PC-3 (cell line): ENCODE results near the gene LRRFIP2. TPM values are rescaled to one million over a fixed set of nuclear protein-coding genes. Genes with fewer than 3 reads are reported as not detected.

Experiments
- ATAC-seq: fragments of 200-7000 bp; cut with Tn5 transposase; 2 replicates; pipeline ENCODE4 v1.9.1; 2020; ENCODE audit warnings: mild to moderate bottlenecking, moderate library complexity
- BruUV-seq: library from RNA; stranded (reverse); fragments of 400-500 nt; replicated peaks from 2 replicates; lab custom pipeline; 2021; lab: Mats Ljungman, UMichigan
- CTCF ChIA-PET: fragments of 300-600 bp; sonication (Branson Sonifier 250); formaldehyde crosslinking; loops from one replicate; lab custom pipeline; 2022; ENCODE audit warnings: antibody characterized with exemption; lab: Charles Lee
- POLR2A ChIA-PET: fragments of 300-600 bp; sonication (Branson Sonifier 250); formaldehyde crosslinking; loops from one replicate; lab custom pipeline; 2022; ENCODE audit warnings: antibody characterized with exemption; ENCODE audit not compliant: unreplicated experiment; lab: Charles Lee
- DNase-seq: peaks from one replicate; pipeline ENCODE4 v3.0.0-alpha.2; 2015
- H2AFZ ChIP-seq: fragments of 300-600 bp; sonication (generic); 2 replicates; pipeline ENCODE4 v1.6.0; 2016; ENCODE audit warnings: antibody characterized with exemption, low read length
- H3F3A ChIP-seq: fragments of 300-600 bp; sonication (generic); one replicate; pipeline ENCODE4 v1.6.0; 2017; ENCODE audit warnings: antibody characterized with exemption, low read length, control low read depth, mild to moderate bottlenecking; ENCODE audit not compliant: unreplicated experiment
- H3K27ac ChIP-seq: fragments of 300-600 bp; sonication (generic); 2 replicates; pipeline ENCODE4 v1.5.1; 2016; ENCODE audit warnings: mild to moderate bottlenecking, low read length
- H3K27me3 ChIP-seq: fragments of 300-600 bp; sonication (generic); 2 replicates; pipeline ENCODE4 v1.6.1; 2016; ENCODE audit warnings: low read length, mixed read lengths
- H3K36me3 ChIP-seq: fragments of 300-600 bp; sonication (generic); 2 replicates; pipeline ENCODE4 v1.6.1; 2016; ENCODE audit warnings: low read depth, mixed run types, low read length, mixed read lengths
- H3K4me1 ChIP-seq: fragments of 300-600 bp; sonication (generic); 2 replicates; pipeline ENCODE4 v1.5.1; 2016; ENCODE audit warnings: low read length; ENCODE audit not compliant: insufficient read depth
- H3K4me2 ChIP-seq: fragments of 300-600 bp; sonication (generic); 2 replicates; pipeline ENCODE4 v1.6.0; 2016; ENCODE audit warnings: low read length
- H3K4me3 ChIP-seq: fragments of 300-600 bp; sonication (generic); 2 replicates; pipeline ENCODE4 v1.5.1; 2016; ENCODE audit warnings: mild to moderate bottlenecking, low read length, mixed read lengths
- H3K79me2 ChIP-seq: fragments of 300-600 bp; sonication (generic); 2 replicates; pipeline ENCODE4 v1.6.1; 2017; ENCODE audit warnings: low read length, mixed read lengths
- H3K9ac ChIP-seq: fragments of 300-600 bp; sonication (generic); 2 replicates; pipeline ENCODE4 v1.6.0; 2016; ENCODE audit warnings: mild to moderate bottlenecking, low read length
- H3K9me2 ChIP-seq: fragments of 300-600 bp; sonication (generic); replicated peaks from 2 replicates; pipeline ENCODE4 v1.6.1; 2016; ENCODE audit warnings: mixed run types, low read length, mixed read lengths
- H3K9me3 ChIP-seq: fragments of 300-600 bp; sonication (generic); 2 replicates; pipeline ENCODE4 v1.6.1; 2016; ENCODE audit warnings: low read length, mixed read lengths
- H4K20me1 ChIP-seq: fragments of 300-600 bp; sonication (generic); 2 replicates; pipeline ENCODE4 v1.6.1; 2016; ENCODE audit warnings: low read length, mixed read lengths
- CTCF ChIP-seq: fragments of 300-600 bp; sonication (generic); conservative IDR thresholded peaks from 2 replicates; pipeline ENCODE4 v1.5.1; 2017; ENCODE audit warnings: antibody characterized with exemption, low read depth, mild to moderate bottlenecking, low read length
- EZH2 ChIP-seq: fragments of 300-600 bp; sonication (generic); IDR thresholded peaks from one replicate; pipeline ENCODE4 v1.6.1; 2017; ENCODE audit warnings: antibody characterized with exemption, mild to moderate bottlenecking, low read length; ENCODE audit not compliant: unreplicated experiment
- EZH2phosphoT487 ChIP-seq: fragments of 300-600 bp; sonication (generic); IDR thresholded peaks from 2 replicates; pipeline ENCODE4 v1.6.1; 2018; ENCODE audit warnings: mild to moderate bottlenecking, antibody characterized with exemption, low read length, borderline replicate concordance
- intact Hi-C: fragments of 100-400 bp; cut with micrococcal nuclease; formaldehyde crosslinking; loops from 2 replicates; pipeline ENCODE4 v1.9.0; 2023
- total RNA-seq: library from RNA; depleted of rRNA; stranded (reverse); fragments of >200 nt; gene quantifications from 2 replicates; pipeline ENCODE4 v1.2.3, GENCODE V29; 2014

Gene LRRFIP2
- total RNA-seq, 1 experiment from 2014 or later: 54.7 TPM

- Histone ChIP-seq H3K27ac (no peak overlapping the region), H3K4me2 (no peak overlapping the region), H3K9me3 (no peaks in the 10 kb centered on the region), H4K20me1 (no peaks in the 10 kb centered on the region), H3K36me3 (no peaks in the 10 kb centered on the region), H3K27me3 (no peaks in the 10 kb centered on the region), H3K9ac (no peak overlapping the region), H3K4me3 (no peak overlapping the region), H3F3A (no peaks in the 10 kb centered on the region), H3K9me2 (no peaks in the 10 kb centered on the region), H3K79me2 (no peaks in the 10 kb centered on the region), H3K4me1 (no peaks in the 10 kb centered on the region), H2AFZ (no peak overlapping the region)
- no peak for ATAC-seq
- ChIA-PET POLR2A (no interaction called here), CTCF (no interaction called here)
- no peak for DNase-seq
- TF ChIP-seq EZH2phosphoT487: no peak
- TF ChIP-seq CTCF: no peak
- no peak for TF ChIP-seq EZH2
- BruUV-seq: no TSS peak
- intact Hi-C loops: no loop called here
These were observed 74.0 kb downstream of the LRRFIP2 start for GRCh38 chr3:37100411-37100810.

- ChIA-PET POLR2A (no interaction called here), CTCF (no interaction called here)
- ATAC-seq (no peak), DNase-seq (no peak)
- no peak overlapping the region for H3K9ac ChIP-seq
- H3K4me1 ChIP-seq: no peaks in the 10 kb centered on the region
- H3K27ac ChIP-seq: no peak overlapping the region
- H2AFZ ChIP-seq: no peak overlapping the region
- TF ChIP-seq CTCF (no peak), EZH2phosphoT487 (no peak), EZH2 (no peak)
- no peaks in the 10 kb centered on the region for H3K27me3 ChIP-seq
- no peaks in the 10 kb centered on the region for H3K36me3 ChIP-seq
- H3K4me2 ChIP-seq: no peak overlapping the region
- H3K9me3 ChIP-seq: no peaks in the 10 kb centered on the region
- no peak overlapping the region for H3K4me3 ChIP-seq
- no peaks in the 10 kb centered on the region for H3F3A ChIP-seq
- intact Hi-C loops: no loop called here
- BruUV-seq: no TSS peak
- H4K20me1 ChIP-seq: no peaks in the 10 kb centered on the region
- no peaks in the 10 kb centered on the region for H3K79me2 ChIP-seq
- no peaks in the 10 kb centered on the region for H3K9me2 ChIP-seq
These were observed 74.9 kb downstream of the LRRFIP2 start for GRCh38 chr3:37099469-37099868.

- no peak overlapping the region for H3K27ac ChIP-seq
- ATAC-seq (no peak), DNase-seq (no peak)
- no peak for TF ChIP-seq EZH2phosphoT487
- no peak for TF ChIP-seq EZH2
- no peak for TF ChIP-seq CTCF
- H3K9ac ChIP-seq: no peak overlapping the region
- no peaks in the 10 kb centered on the region for H3K79me2 ChIP-seq
- H3K9me3 ChIP-seq: no peaks in the 10 kb centered on the region
- no peaks in the 10 kb centered on the region for H3K36me3 ChIP-seq
- H4K20me1 ChIP-seq: no peaks in the 10 kb centered on the region
- BruUV-seq: no TSS peak
- ChIA-PET CTCF (no interaction called here), POLR2A (no interaction called here)
- no peak overlapping the region for H3K4me3 ChIP-seq
- H2AFZ ChIP-seq: no peak overlapping the region
- no peaks in the 10 kb centered on the region for H3K4me1 ChIP-seq
- intact Hi-C loops: no loop called here
- no peaks in the 10 kb centered on the region for H3K27me3 ChIP-seq
- H3K9me2 ChIP-seq: no peaks in the 10 kb centered on the region
- no peaks in the 10 kb centered on the region for H3F3A ChIP-seq
- no peak overlapping the region for H3K4me2 ChIP-seq
These were observed 75.5 kb downstream of the LRRFIP2 start for GRCh38 chr3:37098884-37099283.
